GM12878 (cell line): Measurements from ENCODE around the gene PFN4. TPM values are rescaled to one million over a fixed set of nuclear protein-coding genes. Genes with fewer than 3 reads are reported as not detected.
A peak's percentile ranks its signal among the peaks of the same experiment; 100 is the strongest.

Source experiments
- ATAC-seq: fragments of 200-7000 bp; cut with Tn5 transposase; 3 replicates; pipeline ENCODE4 v1.9.1; 2020; ENCODE audit warnings: mild to moderate bottlenecking, moderate library complexity
- BruUV-seq: library from RNA; stranded (reverse); fragments of 400-500 nt; replicated peaks from 2 replicates; lab custom pipeline; 2021; lab: Mats Ljungman, UMichigan
- CTCF ChIA-PET: fragments of 300-600 bp; sonication (Branson Sonifier 250); formaldehyde crosslinking; extraction: SDS; loops from one replicate; lab custom pipeline; 2021; ENCODE audit warnings: inconsistent platforms; lab: Yijun Ruan, JAX
- POLR2A ChIA-PET: fragments of 350-600 bp; formaldehyde crosslinking; extraction: SDS; loops from one replicate; lab custom pipeline; 2021; ENCODE audit warnings: inconsistent platforms; lab: Charles Lee
- RAD21 ChIA-PET: fragments of 300-600 bp; sonication (Branson Sonifier 250); formaldehyde crosslinking; loops from one replicate; lab custom pipeline; 2023; ENCODE audit warnings: antibody characterized with exemption; ENCODE audit not compliant: unreplicated experiment; lab: Charles Lee
- SMC1A ChIA-PET: fragments of 300-600 bp; sonication (Branson Sonifier 250); formaldehyde crosslinking; loops from one replicate; lab custom pipeline; 2023; ENCODE audit not compliant: unreplicated experiment, uncharacterized antibody; lab: Charles Lee
- DNase-seq: peaks from one replicate; pipeline ENCODE4 v3.0.0-alpha.2; 2011; ENCODE audit warnings: low read depth, low spot score
- FAIRE-seq: peaks from 3 replicates; lab custom pipeline; 2011; peaks lifted over from hg19 to GRCh38; lab: Jason Lieb, UNC
- H2AFZ ChIP-seq: 2 replicates; pipeline ENCODE4 v1.6.0; 2011; ENCODE audit warnings: low read depth, low read length, control low read depth; ENCODE audit not compliant: control insufficient read depth
- H3K27ac ChIP-seq: 2 replicates; pipeline ENCODE4 v1.5.1; 2011; ENCODE audit warnings: control low read depth; ENCODE audit not compliant: control insufficient read depth, insufficient read depth
- H3K27me3 ChIP-seq, 2 experiments: replicated peaks in 1 of 2; 2 replicates each; pipeline versions ENCODE4 v1.6.0 to v1.6.1; 2011; ENCODE audit warnings: low read length in 1 of 2; ENCODE audit not compliant: control insufficient read depth in 2 of 2, insufficient read depth in 2 of 2
- H3K36me3 ChIP-seq, 2 experiments: 2 replicates each; pipeline ENCODE4 v1.5.1; 2011; ENCODE audit warnings: low read length in 1 of 2; ENCODE audit not compliant: control insufficient read depth in 2 of 2, insufficient read depth in 2 of 2
- H3K4me1 ChIP-seq: 2 replicates; pipeline ENCODE4 v1.6.1; 2011; ENCODE audit warnings: mild to moderate bottlenecking, low read length, moderate library complexity, mixed read lengths; ENCODE audit not compliant: control insufficient read depth, insufficient read depth
- H3K4me2 ChIP-seq: 2 replicates; pipeline ENCODE4 v1.6.0; 2011; ENCODE audit warnings: control low read depth; ENCODE audit not compliant: control insufficient read depth, insufficient read depth
- H3K4me3 ChIP-seq: fragments of 200-600 bp; sonication (generic); 2 replicates; pipeline ENCODE4 v1.5.1; 2016
- H3K79me2 ChIP-seq: 2 replicates; pipeline ENCODE4 v1.6.0; 2011; ENCODE audit warnings: low read length; ENCODE audit not compliant: control insufficient read depth, insufficient read depth
- H3K9ac ChIP-seq: 2 replicates; pipeline ENCODE4 v1.8.0; 2011; ENCODE audit warnings: low read length, control low read depth, mixed read lengths; ENCODE audit not compliant: control insufficient read depth, insufficient read depth
- H3K9me3 ChIP-seq: replicated peaks from 3 replicates; pipeline ENCODE4 v1.5.1; 2011; ENCODE audit warnings: mild to moderate bottlenecking, low read length; ENCODE audit not compliant: control insufficient read depth, insufficient read depth
- H4K20me1 ChIP-seq: 2 replicates; pipeline ENCODE4 v1.6.0; 2011; ENCODE audit not compliant: control insufficient read depth, insufficient read depth
- BACH1 ChIP-seq: fragments of 450-650 bp; IDR thresholded peaks from 2 replicates; pipeline ENCODE4 v1.6.1; 2017; ENCODE audit warnings: mild to moderate bottlenecking, borderline replicate concordance
- EP300 ChIP-seq, 2 experiments: fragments of 150-350 bp in 1 of 2; IDR thresholded peaks; 2 replicates each; pipeline ENCODE4 v1.6.1; 2011 to 2012; ENCODE audit warnings: low read depth in 2 of 2, low read length in 2 of 2, borderline replicate concordance in 1 of 2, improper control_type of control experiment in 1 of 2, inconsistent platforms in 1 of 2; ENCODE audit not compliant: control insufficient read depth in 1 of 2
- HDAC6 ChIP-seq: fragments of 200-600 bp; sonication (generic); IDR thresholded peaks from one replicate; pipeline ENCODE4 v1.8.0; 2017; ENCODE audit warnings: antibody characterized with exemption; ENCODE audit not compliant: unreplicated experiment
- JUNB ChIP-seq: IDR thresholded peaks from 2 replicates; pipeline ENCODE4 v1.6.1; 2016; ENCODE audit warnings: antibody characterized with exemption, mild to moderate bottlenecking
- NFIC ChIP-seq: IDR thresholded peaks from 2 replicates; pipeline ENCODE4 v1.6.1; 2012; ENCODE audit warnings: low read depth, mild to moderate bottlenecking, inconsistent platforms, low read length, moderate library complexity
- RAD51 ChIP-seq: fragments of 450-650 bp; IDR thresholded peaks from 2 replicates; pipeline ENCODE4 v1.6.1; 2016; ENCODE audit warnings: moderate library complexity, mild to moderate bottlenecking, inconsistent platforms
- SMARCA5 ChIP-seq: fragments of 450-650 bp; IDR thresholded peaks from 2 replicates; pipeline ENCODE4 v1.6.1; 2017; ENCODE audit warnings: mild to moderate bottlenecking
- SPI1 ChIP-seq: IDR thresholded peaks from 2 replicates; pipeline ENCODE4 v1.6.1; 2011; ENCODE audit warnings: low read depth, mild to moderate bottlenecking, low read length, moderate library complexity, borderline replicate concordance; ENCODE audit not compliant: insufficient read depth
- SREBF1 ChIP-seq: IDR thresholded peaks from 2 replicates; pipeline ENCODE4 v1.6.1; 2012; ENCODE audit warnings: mild to moderate bottlenecking, low read length
- SUZ12 ChIP-seq: fragments of 200-600 bp; sonication (generic); IDR thresholded peaks from one replicate; pipeline ENCODE4 v1.6.1; 2018; ENCODE audit warnings: antibody characterized with exemption, mild to moderate bottlenecking; ENCODE audit not compliant: unreplicated experiment
- USF1 ChIP-seq: IDR thresholded peaks from 2 replicates; pipeline ENCODE4 v1.6.1; 2011; ENCODE audit warnings: borderline replicate concordance, low read depth, mild to moderate bottlenecking, moderate library complexity, mixed read lengths, low read length; ENCODE audit not compliant: insufficient read depth; ENCODE audit errors: extremely low read length
- WGBS: methylation state at CpG from one replicate; pipeline ENCODE4 v1.1.6; 2016; ENCODE audit warnings: low lambda C conversion rate; ENCODE audit not compliant: insufficient replicate concordance, insufficient coverage; ENCODE audit errors: missing lambda C conversion rate; 5-methylcytosine and 5-hydroxymethylcytosine counted together
- in situ Hi-C: fragments of 300-500 bp; cut with MboI; formaldehyde crosslinking; loops from 9 replicates; pipeline ENCODE4 v1.14.3; 2018; ENCODE audit warnings: mixed read lengths
- intact Hi-C: fragments of 100-400 bp; cut with micrococcal nuclease; formaldehyde crosslinking; loops from one replicate; pipeline ENCODE4 v1.14.2; 2022; ENCODE audit not compliant: unreplicated experiment
- polyA plus RNA-seq, 11 experiments: library from polyadenylated mRNA; depleted of rRNA in 4 of 11; unstranded in 6 of 11; stranded (reverse) in 5 of 11; fragments of >200 nt; fragmentation: Nextera tagmentation in 4 of 11; fragmentation: Illumina TruSeq in 1 of 11; extraction: Ambion mirVana in 4 of 11; extraction: Trizol in 1 of 11; gene quantifications; 1 replicate in 1 of 11; 2 replicates in 10 of 11; pipeline versions ENCODE4 v1.2.1 to v1.2.3, GENCODE V29; 2011 to 2016; ENCODE audit warnings: inconsistent platforms in 2 of 11, missing spikeins in 2 of 11, low read depth in 1 of 11
- total RNA-seq, 4 experiments: library from RNA; depleted of rRNA in 3 of 4; stranded (reverse); fragments of >200 nt in 3 of 4; fragmentation: Illumina TruSeq in 1 of 4; extraction: Trizol in 1 of 4; gene quantifications; 2 replicates each; pipeline versions ENCODE4 v1.2.1 to v1.2.3, GENCODE V29; 2013 to 2021
- TF ChIP-seq, protein P1 (sequence below): fragments of 450-650 bp; IDR thresholded peaks from 2 replicates; pipeline ENCODE4 v1.6.1; 2017; ENCODE audit warnings: mild to moderate bottlenecking, low read depth, inconsistent platforms; ENCODE audit not compliant: poor library complexity, severe bottlenecking
- TF ChIP-seq, protein P2 (sequence below): fragments of 150-350 bp; IDR thresholded peaks from 2 replicates; pipeline ENCODE4 v1.6.1; 2016; ENCODE audit warnings: low read depth, low read length

PFN4 gene
- total and polyA plus RNA-seq, 10 of the 15 experiments (the other 5 are each of a cell fraction or from before 2014, with no cell fraction given), result 0.12 to 2.1 (median 1.0) TPM

- TF ChIP-seq, protein P1, sequence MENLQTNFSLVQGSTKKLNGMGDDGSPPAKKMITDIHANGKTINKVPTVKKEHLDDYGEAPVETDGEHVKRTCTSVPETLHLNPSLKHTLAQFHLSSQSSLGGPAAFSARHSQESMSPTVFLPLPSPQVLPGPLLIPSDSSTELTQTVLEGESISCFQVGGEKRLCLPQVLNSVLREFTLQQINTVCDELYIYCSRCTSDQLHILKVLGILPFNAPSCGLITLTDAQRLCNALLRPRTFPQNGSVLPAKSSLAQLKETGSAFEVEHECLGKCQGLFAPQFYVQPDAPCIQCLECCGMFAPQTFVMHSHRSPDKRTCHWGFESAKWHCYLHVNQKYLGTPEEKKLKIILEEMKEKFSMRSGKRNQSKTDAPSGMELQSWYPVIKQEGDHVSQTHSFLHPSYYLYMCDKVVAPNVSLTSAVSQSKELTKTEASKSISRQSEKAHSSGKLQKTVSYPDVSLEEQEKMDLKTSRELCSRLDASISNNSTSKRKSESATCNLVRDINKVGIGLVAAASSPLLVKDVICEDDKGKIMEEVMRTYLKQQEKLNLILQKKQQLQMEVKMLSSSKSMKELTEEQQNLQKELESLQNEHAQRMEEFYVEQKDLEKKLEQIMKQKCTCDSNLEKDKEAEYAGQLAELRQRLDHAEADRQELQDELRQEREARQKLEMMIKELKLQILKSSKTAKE, result peak; percentile 17
- TF ChIP-seq HDAC6 (no peak), RAD51 (0 out of 2 replicates have a peak, but pooled peaks have one; percentile 49), SPI1 (peak; percentile 94), SMARCA5 (peak; percentile 74)
- TF ChIP-seq, all 136 proteins: peak for 19
Observed at GRCh38 chr2:24164416-24164973, 41.4 kb upstream of the PFN4 start (continued).

DNA sequence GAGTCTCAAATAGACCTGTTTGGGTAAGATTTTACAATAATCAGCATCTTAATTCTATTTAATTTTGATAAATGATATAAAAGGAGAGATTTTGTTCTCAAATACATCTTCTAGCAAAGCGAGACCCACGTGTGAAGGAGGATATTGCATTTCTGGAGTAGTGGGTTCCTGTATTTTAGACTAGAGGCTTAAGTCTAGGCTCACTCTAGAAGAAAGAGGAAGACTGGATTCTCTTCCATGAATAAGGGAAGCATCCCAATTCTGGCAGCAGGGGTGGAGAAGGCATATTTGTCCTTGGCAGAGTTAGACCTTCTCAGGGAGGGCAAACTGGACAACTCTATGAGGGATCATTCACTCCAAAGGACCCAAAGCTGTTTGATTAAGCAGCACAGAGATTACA is 40.5 kb upstream of the PFN4 start:
- FAIRE-seq (no peak), ATAC-seq (no peak), DNase-seq (no peak)
- no peaks in the 10 kb centered on the region for H3K79me2 ChIP-seq
- CTCF ChIA-PET, result interaction anchor here (0.6 to 3.7 kb wide), 15 partner anchors 10 to 466 kb away, joined by 3 to 28 read pairs (median 4); partner anchors contain the start of genes ATAD2B and TP53I3
- no peaks in the 10 kb centered on the region for H3K9me3 ChIP-seq
- RAD21 ChIA-PET, result interaction anchor here (0.9 to 1.7 kb wide), 4 partner anchors 79 to 339 kb away, joined by 3 to 11 read pairs (median 4); partner anchors contain the start of genes ATAD2B, TP53I3 and WDCP
- H3K27ac ChIP-seq, result no peak overlapping the region
- H4K20me1 ChIP-seq, result no peaks in the 10 kb centered on the region
- in situ Hi-C loops, result no loop called here
- no peak overlapping the region for H2AFZ ChIP-seq
- WGBS, result 85% methylated on average over 2 of the region's 2 CpGs
- H3K4me1 ChIP-seq, result 0 out of 2 replicates have a peak, but pooled peaks cover 4% of the 10 kb centered on the region
- intact Hi-C loops, result no loop called here
- no TSS peak for BruUV-seq
- POLR2A ChIA-PET, result no interaction called here
- no peak overlapping the region for H3K4me2 ChIP-seq
- H3K4me3 ChIP-seq, result no peak overlapping the region
- SMC1A ChIA-PET, result interaction anchor here (0.9 to 3.3 kb wide), 7 partner anchors 9 to 339 kb away, joined by 3 to 12 read pairs (median 6); partner anchors contain the start of genes ATAD2B, FAM228B and TP53I3
- no peaks in the 10 kb centered on the region for H3K27me3 ChIP-seq
- no peaks in the 10 kb centered on the region for H3K36me3 ChIP-seq
- H3K9ac ChIP-seq, result no peak overlapping the region
- TF ChIP-seq, protein P2, sequence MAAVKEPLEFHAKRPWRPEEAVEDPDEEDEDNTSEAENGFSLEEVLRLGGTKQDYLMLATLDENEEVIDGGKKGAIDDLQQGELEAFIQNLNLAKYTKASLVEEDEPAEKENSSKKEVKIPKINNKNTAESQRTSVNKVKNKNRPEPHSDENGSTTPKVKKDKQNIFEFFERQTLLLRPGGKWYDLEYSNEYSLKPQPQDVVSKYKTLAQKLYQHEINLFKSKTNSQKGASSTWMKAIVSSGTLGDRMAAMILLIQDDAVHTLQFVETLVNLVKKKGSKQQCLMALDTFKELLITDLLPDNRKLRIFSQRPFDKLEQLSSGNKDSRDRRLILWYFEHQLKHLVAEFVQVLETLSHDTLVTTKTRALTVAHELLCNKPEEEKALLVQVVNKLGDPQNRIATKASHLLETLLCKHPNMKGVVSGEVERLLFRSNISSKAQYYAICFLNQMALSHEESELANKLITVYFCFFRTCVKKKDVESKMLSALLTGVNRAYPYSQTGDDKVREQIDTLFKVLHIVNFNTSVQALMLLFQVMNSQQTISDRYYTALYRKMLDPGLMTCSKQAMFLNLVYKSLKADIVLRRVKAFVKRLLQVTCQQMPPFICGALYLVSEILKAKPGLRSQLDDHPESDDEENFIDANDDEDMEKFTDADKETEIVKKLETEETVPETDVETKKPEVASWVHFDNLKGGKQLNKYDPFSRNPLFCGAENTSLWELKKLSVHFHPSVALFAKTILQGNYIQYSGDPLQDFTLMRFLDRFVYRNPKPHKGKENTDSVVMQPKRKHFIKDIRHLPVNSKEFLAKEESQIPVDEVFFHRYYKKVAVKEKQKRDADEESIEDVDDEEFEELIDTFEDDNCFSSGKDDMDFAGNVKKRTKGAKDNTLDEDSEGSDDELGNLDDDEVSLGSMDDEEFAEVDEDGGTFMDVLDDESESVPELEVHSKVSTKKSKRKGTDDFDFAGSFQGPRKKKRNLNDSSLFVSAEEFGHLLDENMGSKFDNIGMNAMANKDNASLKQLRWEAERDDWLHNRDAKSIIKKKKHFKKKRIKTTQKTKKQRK, result no peak
- no peak for TF ChIP-seq USF1
- no peak for TF ChIP-seq EP300 (IDR thresholded peaks at IDR 0.05; ENCODE audit: borderline replicate concordance in 1 of 2, control insufficient read depth in 1 of 2, low read depth in 2 of 2, low read length in 2 of 2)
- no peak for TF ChIP-seq SREBF1
- TF ChIP-seq BACH1, result no peak
- no peak for TF ChIP-seq JUNB
- TF ChIP-seq SPI1, result no peak
- TF ChIP-seq NFIC, result no peak
- TF ChIP-seq SUZ12, result no peak
